Measurements from ENCODE around the gene FHIP2A. TPM values are rescaled to one million over a fixed set of nuclear protein-coding genes. Genes with fewer than 3 reads are reported as not detected.

The FHIP2A gene
- total RNA-seq, 1 experiment from 2014 or later: 20.7 TPM

DNA sequence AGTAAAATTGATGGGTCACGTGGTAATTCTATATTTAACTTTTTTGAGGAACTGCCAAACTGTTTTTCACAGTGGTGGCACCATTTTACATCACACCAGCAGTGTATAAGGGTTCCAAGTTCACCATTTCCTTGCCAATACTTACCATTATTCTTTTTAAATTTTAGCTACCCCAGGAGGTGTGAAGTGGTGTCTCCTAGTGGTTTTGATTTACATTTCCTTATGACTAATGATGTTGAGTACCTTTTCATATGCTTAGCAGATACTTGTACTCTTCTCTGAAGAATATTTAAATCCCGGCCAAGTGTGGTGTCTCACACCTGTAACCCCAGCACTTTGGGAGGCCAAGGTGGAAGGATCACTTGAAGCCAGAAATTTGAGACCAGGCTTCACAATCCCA, 28.5 kb downstream of the FHIP2A start:
- no TSS peak for BruUV-seq (replicated peaks)
- Histone ChIP-seq H2AFZ (ENCODE audit: low read depth, low read length, poor library complexity, severe bottlenecking) (no peak overlapping the region), H3K4me3 (replicated peaks in 1 of 2; ENCODE audit: low read depth in 1 of 2, low read length in 2 of 2) (no peak overlapping the region), H3K36me3 (ENCODE audit: control insufficient read depth in 1 of 2, insufficient read depth in 2 of 2, low read length in 2 of 2) (peaks cover 29 to 49% of the 10 kb centered on the region in 2 experiments), H3K79me2 (ENCODE audit: insufficient read depth, low read length) (no peaks in the 10 kb centered on the region), H3K27me3 (ENCODE audit: insufficient read depth, low read length) (no peaks in the 10 kb centered on the region), H3K9ac (ENCODE audit: low read length) (no peak overlapping the region), H3K9me3 (ENCODE audit: control insufficient read depth in 1 of 2, insufficient read depth in 1 of 2, low read depth in 1 of 2, low read length in 2 of 2) (no peaks in the 10 kb centered on the region), H3K4me1 (ENCODE audit: control insufficient read depth in 1 of 2, insufficient read depth in 2 of 2, low read length in 2 of 2) (no peaks in the 10 kb centered on the region), H3K27ac (ENCODE audit: low read depth, low read length) (no peak overlapping the region), H4K20me1 (ENCODE audit: insufficient read depth) (no peaks in the 10 kb centered on the region), H3K4me2 (ENCODE audit: low read length) (no peak overlapping the region), H3K9me2 (ENCODE audit: insufficient read depth) (no peaks in the 10 kb centered on the region)
- ChIA-PET POLR2A (no interaction called here), CTCF (no interaction called here), RAD21 (ENCODE audit: low non-redundant PET in 1 of 2, low total read pairs in 2 of 2, uncharacterized antibody in 2 of 2, unreplicated experiment in 2 of 2) (no interaction called here)
- no peak for ATAC-seq
- TF ChIP-seq CBX3 (IDR thresholded peaks at IDR 0.05; ENCODE audit: low read depth) (no peak), ZNF274 (IDR thresholded peaks at IDR 0.05; ENCODE audit: low read depth, low read length) (no peak), ELF1 (IDR thresholded peaks at IDR 0.05; ENCODE audit: borderline replicate concordance, low read depth) (no peak), SIN3A (IDR thresholded peaks at IDR 0.05; ENCODE audit: low read depth) (no peak), EZH2 (IDR thresholded peaks at IDR 0.05) (no peak), EGR1 (IDR thresholded peaks at IDR 0.05; ENCODE audit: low read depth) (no peak), JUND (IDR thresholded peaks at IDR 0.05) (no peak), RAD21 (IDR thresholded peaks at IDR 0.05; ENCODE audit: low read depth) (no peak), POLR2A (IDR thresholded peaks at IDR 0.05; ENCODE audit: borderline replicate concordance, extremely low read depth, insufficient read depth, insufficient read length) (no peak), POLR2AphosphoS5 (IDR thresholded peaks at IDR 0.05; ENCODE audit: low read depth, low read length) (no peak)
- TF ChIP-seq, protein P1, sequence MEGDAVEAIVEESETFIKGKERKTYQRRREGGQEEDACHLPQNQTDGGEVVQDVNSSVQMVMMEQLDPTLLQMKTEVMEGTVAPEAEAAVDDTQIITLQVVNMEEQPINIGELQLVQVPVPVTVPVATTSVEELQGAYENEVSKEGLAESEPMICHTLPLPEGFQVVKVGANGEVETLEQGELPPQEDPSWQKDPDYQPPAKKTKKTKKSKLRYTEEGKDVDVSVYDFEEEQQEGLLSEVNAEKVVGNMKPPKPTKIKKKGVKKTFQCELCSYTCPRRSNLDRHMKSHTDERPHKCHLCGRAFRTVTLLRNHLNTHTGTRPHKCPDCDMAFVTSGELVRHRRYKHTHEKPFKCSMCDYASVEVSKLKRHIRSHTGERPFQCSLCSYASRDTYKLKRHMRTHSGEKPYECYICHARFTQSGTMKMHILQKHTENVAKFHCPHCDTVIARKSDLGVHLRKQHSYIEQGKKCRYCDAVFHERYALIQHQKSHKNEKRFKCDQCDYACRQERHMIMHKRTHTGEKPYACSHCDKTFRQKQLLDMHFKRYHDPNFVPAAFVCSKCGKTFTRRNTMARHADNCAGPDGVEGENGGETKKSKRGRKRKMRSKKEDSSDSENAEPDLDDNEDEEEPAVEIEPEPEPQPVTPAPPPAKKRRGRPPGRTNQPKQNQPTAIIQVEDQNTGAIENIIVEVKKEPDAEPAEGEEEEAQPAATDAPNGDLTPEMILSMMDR (IDR thresholded peaks at IDR 0.05 in 2 of 3, conservative IDR thresholded peaks at IDR 0.05 in 1 of 3; ENCODE audit: borderline replicate concordance in 1 of 3, insufficient read depth in 1 of 3, low read depth in 2 of 3, low read length in 2 of 3): no peak
- TF ChIP-seq, protein P2, sequence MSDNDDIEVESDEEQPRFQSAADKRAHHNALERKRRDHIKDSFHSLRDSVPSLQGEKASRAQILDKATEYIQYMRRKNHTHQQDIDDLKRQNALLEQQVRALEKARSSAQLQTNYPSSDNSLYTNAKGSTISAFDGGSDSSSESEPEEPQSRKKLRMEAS (IDR thresholded peaks at IDR 0.05): no peak
- intact Hi-C loops (cut with micrococcal nuclease): no loop called here
- no peak for DNase-seq (ENCODE audit: low read depth, low spot score)
